RPMI7951 (cell line): ENCODE measurements around the gene SERPIND1. TPM values are rescaled to one million over a fixed set of nuclear protein-coding genes. Genes with fewer than 3 reads are reported as not detected.
"Not testable (repeated sequence)": the region's sequence is repeated elsewhere in the genome, so short reads cannot be mapped to it uniquely, and the experiment has no call there.

Source experiments
- DNase-seq: peaks from one replicate; pipeline ENCODE4 v3.0.0-alpha.2; 2012; ENCODE audit warnings: low read depth
- total RNA-seq: library from RNA; depleted of rRNA; stranded (reverse); fragments of >200 nt; shearing (Covaris generic); gene quantifications from 2 replicates; pipeline ENCODE4 v1.2.3, GENCODE V29; 2014; rRNA removed

The SERPIND1 gene
- total RNA-seq: 0.20 and 0.48 TPM in 2 replicates

GRCh38 chr22:20773793-20774212 is at the start of gene SERPIND1:
Gene SERPIND1 (plus strand): TSS chr22:20774113. CDS start chr22:20779313, 5,200 bp downstream.
- DNase-seq: no peak

- no peak for DNase-seq
Observed at GRCh38 chr22:20724676-20725454, 49.0 kb upstream of the SERPIND1 start.

GRCh38 chr22:20725987-20726558 is 47.8 kb upstream of the SERPIND1 start:
- no peak for DNase-seq

- no peak for DNase-seq
Observed at GRCh38 chr22:20727118-20728015, 46.5 kb upstream of the SERPIND1 start.

- no peak for DNase-seq
Observed at GRCh38 chr22:20728523-20729190, 45.3 kb upstream of the SERPIND1 start.

- DNase-seq: no peak
Observed at GRCh38 chr22:20729194-20729593, 44.7 kb upstream of the SERPIND1 start.

GRCh38 chr22:20732431-20732830 is 41.5 kb upstream of the SERPIND1 start:
- not testable (repeated sequence) for DNase-seq

GRCh38 chr22:20735356-20736162 is 38.4 kb upstream of the SERPIND1 start:
- not testable (repeated sequence) for DNase-seq

- DNase-seq: not testable (repeated sequence)
Observed at GRCh38 chr22:20736891-20737290, 37.0 kb upstream of the SERPIND1 start.

GRCh38 chr22:20738394-20739089 is 35.4 kb upstream of the SERPIND1 start:
- no peak for DNase-seq

- DNase-seq: no peak
Observed at GRCh38 chr22:20740222-20740951, 33.5 kb upstream of the SERPIND1 start.

- no peak for DNase-seq
Observed at GRCh38 chr22:20741008-20741633, 32.8 kb upstream of the SERPIND1 start.

GRCh38 chr22:20741634-20742581 is 32.0 kb upstream of the SERPIND1 start:
- DNase-seq: peak; percentile 31

- DNase-seq: no peak
Observed at GRCh38 chr22:20742764-20743163, 31.1 kb upstream of the SERPIND1 start.

- DNase-seq: no peak
Observed at GRCh38 chr22:20744456-20744855, 29.5 kb upstream of the SERPIND1 start.

GRCh38 chr22:20745119-20745518 is 28.8 kb upstream of the SERPIND1 start:
- DNase-seq: no peak

GRCh38 chr22:20746431-20747189 is 27.3 kb upstream of the SERPIND1 start:
- no peak for DNase-seq
